GM18511 (cell line): Measurements from ENCODE around the gene GAPDHS.

Experiments used
- ATAC-seq: cut with Tn5 transposase; IDR thresholded peaks from one replicate; pipeline ENCODE4 v1.9.1; 2021; ENCODE audit warnings: mild to moderate bottlenecking, moderate library complexity; ENCODE audit not compliant: unreplicated experiment

Gene GAPDHS

GRCh38 chr19:35556025-35556590 lies 22.9 kb downstream of the GAPDHS start:
- no peak for ATAC-seq

- no peak for ATAC-seq
Observed at GRCh38 chr19:35556846-35557538, 23.7 kb downstream of the GAPDHS start.

GRCh38 chr19:35557539-35558399 lies 24.5 kb downstream of the GAPDHS start:
- no peak for ATAC-seq

- peak; percentile 17 for ATAC-seq
Observed at GRCh38 chr19:35558400-35559280, 25.4 kb downstream of the GAPDHS start.

GRCh38 chr19:35559281-35559659 lies 26.0 kb downstream of the GAPDHS start:
- peak; percentile 89 for ATAC-seq

- no peak for ATAC-seq
Observed at GRCh38 chr19:35559781-35560180, 26.5 kb downstream of the GAPDHS start.

- ATAC-seq = no peak
Observed at GRCh38 chr19:35560271-35560670, 27.0 kb downstream of the GAPDHS start.

GRCh38 chr19:35560677-35561076 lies 27.4 kb downstream of the GAPDHS start:
- no peak for ATAC-seq

GRCh38 chr19:35561436-35561835 lies 28.2 kb downstream of the GAPDHS start:
- no peak for ATAC-seq

- ATAC-seq = no peak
Observed at GRCh38 chr19:35562336-35562735, 29.1 kb downstream of the GAPDHS start.

GRCh38 chr19:35562776-35563175 lies 29.5 kb downstream of the GAPDHS start:
- no peak for ATAC-seq

GRCh38 chr19:35563207-35563829 lies 30.1 kb downstream of the GAPDHS start, which contains the start of gene ATP4A:
Gene ATP4A (minus strand): TSS chr19:35563658. CDS start chr19:35563629, 29 bp downstream.
- ATAC-seq = no peak

- no peak for ATAC-seq
Observed at GRCh38 chr19:35565016-35565856, 32.0 kb downstream of the GAPDHS start.

- no peak for ATAC-seq
Observed at GRCh38 chr19:35566738-35567137, 33.5 kb downstream of the GAPDHS start.

GRCh38 chr19:35569281-35569781 lies 36.1 kb downstream of the GAPDHS start:
- ATAC-seq = no peak

GRCh38 chr19:35571406-35571965 lies 38.2 kb downstream of the GAPDHS start:
- no peak for ATAC-seq

- ATAC-seq = no peak
Observed at GRCh38 chr19:35577918-35578317, 44.7 kb downstream of the GAPDHS start.

GRCh38 chr19:35578707-35579106 lies 45.5 kb downstream of the GAPDHS start:
- no peak for ATAC-seq

- no peak for ATAC-seq
Observed at GRCh38 chr19:35582760-35583159, 49.5 kb downstream of the GAPDHS start.
